CD8-positive, alpha-beta memory T cell (primary cell): ENCODE measurements around the gene DCST1. TPM values are rescaled to one million over a fixed set of nuclear protein-coding genes. Genes with fewer than 3 reads are reported as not detected.
A peak's percentile ranks its signal among the peaks of the same experiment; 100 is the strongest.

Experiments used
- CTCF ChIA-PET: fragments of 350-600 bp; sonication (Branson Sonifier 250); formaldehyde crosslinking; loops from one replicate; lab custom pipeline; 2021; ENCODE audit warnings: antibody characterized with exemption; lab: Charles Lee
- POLR2A ChIA-PET: fragments of 350-600 bp; sonication (Branson Sonifier 250); formaldehyde crosslinking; loops from one replicate; lab custom pipeline; 2021; ENCODE audit warnings: antibody characterized with exemption; lab: Charles Lee
- DNase-seq, 5 donors: peaks; one replicate each; pipeline versions ENCODE4 v3.0.0 to v3.0.0-alpha.2; 2020 to 2022; ENCODE audit warnings: mixed read lengths in 1 of 5
- H3K27ac ChIP-seq: one replicate; pipeline ENCODE4 v1.7.0; 2013; ENCODE audit warnings: low read depth, mild to moderate bottlenecking, low read length, moderate library complexity
- H3K27me3 ChIP-seq: 2 replicates; pipeline ENCODE4 v1.7.0; 2013; ENCODE audit warnings: low read length, mild to moderate bottlenecking; ENCODE audit not compliant: insufficient read depth, poor library complexity, severe bottlenecking
- H3K36me3 ChIP-seq: 2 replicates; pipeline ENCODE4 v1.7.0; 2013; ENCODE audit warnings: mild to moderate bottlenecking, low read length, moderate library complexity; ENCODE audit not compliant: insufficient read depth
- H3K4me1 ChIP-seq: 2 replicates; pipeline ENCODE4 v1.7.0; 2013; ENCODE audit warnings: mild to moderate bottlenecking, low read length, moderate library complexity; ENCODE audit not compliant: insufficient read depth
- H3K4me3 ChIP-seq: 2 replicates; pipeline ENCODE4 v1.7.0; 2013; ENCODE audit warnings: mild to moderate bottlenecking, low read length
- H3K9me3 ChIP-seq: 2 replicates; pipeline ENCODE4 v1.7.0; 2013; ENCODE audit warnings: mild to moderate bottlenecking, low read length
- H3K27ac Mint-ChIP-seq, 8 donors: one replicate each; pipeline ENCODE4 v1.8.0; 2020 to 2021; ENCODE audit warnings: mixed read lengths in 8 of 8, mild to moderate bottlenecking in 6 of 8, inconsistent platforms in 3 of 8, moderate library complexity in 3 of 8
- H3K27me3 Mint-ChIP-seq, 2 donors: one replicate each; pipeline ENCODE4 v1.8.0; 2020 to 2021; ENCODE audit warnings: mixed read lengths in 2 of 2, mild to moderate bottlenecking in 1 of 2, moderate library complexity in 1 of 2
- H3K36me3 Mint-ChIP-seq, 3 donors: one replicate each; pipeline ENCODE4 v1.8.0; 2020 to 2021; ENCODE audit warnings: mixed read lengths in 3 of 3, inconsistent platforms in 1 of 3, mild to moderate bottlenecking in 1 of 3
- H3K4me1 Mint-ChIP-seq, 3 donors: one replicate each; pipeline ENCODE4 v1.8.0; 2020 to 2021; ENCODE audit warnings: mixed read lengths in 3 of 3, inconsistent platforms in 1 of 3, mild to moderate bottlenecking in 1 of 3
- H3K4me3 Mint-ChIP-seq, 7 donors: one replicate each; pipeline ENCODE4 v1.8.0; 2020 to 2021; ENCODE audit warnings: mixed read lengths in 7 of 7, mild to moderate bottlenecking in 6 of 7, moderate library complexity in 4 of 7, inconsistent platforms in 2 of 7
- H3K9me3 Mint-ChIP-seq, 5 donors: one replicate each; pipeline ENCODE4 v1.8.0; 2020 to 2022; ENCODE audit warnings: mixed read lengths in 5 of 5, mild to moderate bottlenecking in 3 of 5, moderate library complexity in 2 of 5, inconsistent platforms in 1 of 5
- polyA plus RNA-seq: library from polyadenylated mRNA; unstranded; fragments of 300-500 nt; fragmentation: Illumina TruSeq; gene quantifications from one replicate; pipeline ENCODE4 v1.2.3, GENCODE V29; 2021
- total RNA-seq, 2 experiments: library from RNA; stranded (reverse); gene quantifications; one replicate each; pipeline ENCODE4 v1.2.3, GENCODE V29; 2021

Gene DCST1
- total and polyA plus RNA-seq, 3 experiments from 2014 or later: not detected

- Histone ChIP-seq H3K27ac (no peak overlapping the region), H3K27me3 (no peaks in the 10 kb centered on the region), H3K9me3 (no peaks in the 10 kb centered on the region), H3K4me1 (peaks cover 13% of the 10 kb centered on the region), H3K36me3 (no peaks in the 10 kb centered on the region), H3K4me3 (no peak overlapping the region)
- peak overlapping the region in 3 of 8 donors; percentile 38 to 77 (median 74) for H3K27ac Mint-ChIP-seq
- H3K4me3 Mint-ChIP-seq: no peak overlapping the region
- no peaks in the 10 kb centered on the region for H3K9me3 Mint-ChIP-seq
- H3K27me3 Mint-ChIP-seq: no peaks in the 10 kb centered on the region
- ChIA-PET CTCF (interaction anchor here (0.8 to 16.7 kb wide), 5 partner anchors 14 to 63 kb away, joined by 3 to 207 read pairs (median 3); partner anchors contain the start of genes ADAM15, LENEP, PYGO2 and ZBTB7B), POLR2A (interaction anchor here (0.5 kb wide), 1 partner anchor 723 kb away, joined by 3 read pairs; no protein-coding TSS in a partner anchor)
- H3K4me1 Mint-ChIP-seq: peaks cover 11 to 14% (median 12%) of the 10 kb centered on the region in 3 donors
- DNase-seq: no peak
- no peaks in the 10 kb centered on the region for H3K36me3 Mint-ChIP-seq
These were observed 11.3 kb upstream of the DCST1 start for GRCh38 chr1:155022136-155022926.

GRCh38 chr1:155022927-155023236 is 10.7 kb upstream of the DCST1 start:
- H3K36me3 ChIP-seq: no peaks in the 10 kb centered on the region
- H3K9me3 ChIP-seq: no peaks in the 10 kb centered on the region
- H3K27ac ChIP-seq: no peak overlapping the region
- no peaks in the 10 kb centered on the region for H3K27me3 ChIP-seq
- H3K27ac Mint-ChIP-seq: no peak overlapping the region
- H3K27me3 Mint-ChIP-seq: no peaks in the 10 kb centered on the region
- peaks cover 6 to 10% (median 7%) of the 10 kb centered on the region in 3 donors for H3K4me1 Mint-ChIP-seq
- ChIA-PET CTCF (interaction anchor here (0.9 to 16.7 kb wide), 4 partner anchors 15 to 62 kb away, joined by 3 to 207 read pairs (median 3); partner anchors contain the start of genes ADAM15, LENEP, PYGO2 and ZBTB7B), POLR2A (interaction anchor here (0.5 kb wide), 1 partner anchor 722 kb away, joined by 3 read pairs; no protein-coding TSS in a partner anchor)
- H3K36me3 Mint-ChIP-seq: no peaks in the 10 kb centered on the region
- no peaks in the 10 kb centered on the region for H3K9me3 Mint-ChIP-seq
- peaks cover 10% of the 10 kb centered on the region for H3K4me1 ChIP-seq
- no peak for DNase-seq
- no peak overlapping the region for H3K4me3 Mint-ChIP-seq
- no peak overlapping the region for H3K4me3 ChIP-seq

- Mint-ChIP-seq H3K27ac (no peak overlapping the region), H3K4me3 (no peak overlapping the region), H3K27me3 (no peaks in the 10 kb centered on the region), H3K4me1 (peaks cover 4 to 6% (median 5%) of the 10 kb centered on the region in 3 donors), H3K36me3 (no peaks in the 10 kb centered on the region), H3K9me3 (no peaks in the 10 kb centered on the region)
- H3K9me3 ChIP-seq: no peaks in the 10 kb centered on the region
- H3K4me1 ChIP-seq: peaks cover 2% of the 10 kb centered on the region
- POLR2A ChIA-PET: no interaction called here
- CTCF ChIA-PET: interaction anchor here (0.9 kb wide), 1 partner anchor 63 kb away, joined by 3 read pairs; the partner anchor contains the start of gene PYGO2
- H3K27ac ChIP-seq: no peak overlapping the region
- no peak overlapping the region for H3K4me3 ChIP-seq
- no peaks in the 10 kb centered on the region for H3K36me3 ChIP-seq
- no peak for DNase-seq
- H3K27me3 ChIP-seq: no peaks in the 10 kb centered on the region
These were observed 10.0 kb upstream of the DCST1 start for GRCh38 chr1:155023627-155024026.

GRCh38 chr1:155024315-155024714 is 9.3 kb upstream of the DCST1 start:
- Mint-ChIP-seq H3K27ac (no peak overlapping the region), H3K9me3 (no peaks in the 10 kb centered on the region), H3K4me3 (no peak overlapping the region), H3K4me1 (peaks cover under 1 to 5% (median 3%) of the 10 kb centered on the region in 3 donors), H3K36me3 (no peaks in the 10 kb centered on the region), H3K27me3 (peaks cover 3 to 6% of the 10 kb centered on the region in 2 donors)
- no peaks in the 10 kb centered on the region for H3K4me1 ChIP-seq
- no peaks in the 10 kb centered on the region for H3K9me3 ChIP-seq
- POLR2A ChIA-PET: no interaction called here
- no peak overlapping the region for H3K4me3 ChIP-seq
- DNase-seq: no peak
- CTCF ChIA-PET: interaction anchor here (0.7 to 1.6 kb wide), 3 partner anchors 20 to 37 kb away, joined by 3 to 4 read pairs (median 4); partner anchors contain the start of gene ADAM15
- H3K27ac ChIP-seq: no peak overlapping the region
- H3K36me3 ChIP-seq: no peaks in the 10 kb centered on the region
- H3K27me3 ChIP-seq: no peaks in the 10 kb centered on the region

GRCh38 chr1:155026154-155026553 is 7.5 kb upstream of the DCST1 start:
- Mint-ChIP-seq H3K36me3 (no peaks in the 10 kb centered on the region), H3K27ac (no peak overlapping the region), H3K27me3 (peaks cover 6 to 7% of the 10 kb centered on the region in 2 donors), H3K9me3 (no peaks in the 10 kb centered on the region), H3K4me1 (peaks cover 0 to 2% (median 0%) of the 10 kb centered on the region in 3 donors), H3K4me3 (no peak overlapping the region)
- Histone ChIP-seq H3K36me3 (no peaks in the 10 kb centered on the region), H3K4me1 (no peaks in the 10 kb centered on the region), H3K27ac (no peak overlapping the region), H3K27me3 (no peaks in the 10 kb centered on the region), H3K4me3 (no peak overlapping the region), H3K9me3 (no peaks in the 10 kb centered on the region)
- DNase-seq: no peak
- CTCF ChIA-PET: interaction anchor here (1.6 kb wide), 2 partner anchors 9 to 25 kb away, joined by 4 to 7 read pairs; partner anchors contain the start of gene ADAM15
- POLR2A ChIA-PET: no interaction called here

GRCh38 chr1:155026588-155026987 is 7.0 kb upstream of the DCST1 start:
- POLR2A ChIA-PET: no interaction called here
- H3K4me3 ChIP-seq: no peak overlapping the region

GRCh38 chr1:155029513-155030242 is 3.9 kb upstream of the DCST1 start:
- DNase-seq: no peak
- H3K36me3 ChIP-seq: no peaks in the 10 kb centered on the region
- no peaks in the 10 kb centered on the region for H3K27me3 ChIP-seq
- no peaks in the 10 kb centered on the region for H3K4me1 ChIP-seq
- H3K4me3 ChIP-seq: no peak overlapping the region
- H3K9me3 ChIP-seq: no peaks in the 10 kb centered on the region
- POLR2A ChIA-PET: no interaction called here
- Mint-ChIP-seq H3K27me3 (peaks cover 7 to 9% of the 10 kb centered on the region in 2 donors), H3K4me3 (no peak overlapping the region), H3K4me1 (no peaks in the 10 kb centered on the region), H3K36me3 (no peaks in the 10 kb centered on the region), H3K9me3 (no peaks in the 10 kb centered on the region), H3K27ac (no peak overlapping the region)
- no peak overlapping the region for H3K27ac ChIP-seq
- CTCF ChIA-PET: interaction anchor here (0.9 kb wide), 1 partner anchor 9 kb away, joined by 3 read pairs; no protein-coding TSS in a partner anchor

More at GRCh38 chr1:155026588-155026987, 7.0 kb upstream of the DCST1 start:
- H3K9me3 ChIP-seq: no peaks in the 10 kb centered on the region
- Mint-ChIP-seq H3K4me1 (peaks cover 0 to 2% (median 0%) of the 10 kb centered on the region in 3 donors), H3K36me3 (no peaks in the 10 kb centered on the region), H3K27me3 (peaks cover 6 to 7% of the 10 kb centered on the region in 2 donors), H3K4me3 (no peak overlapping the region), H3K9me3 (no peaks in the 10 kb centered on the region), H3K27ac (no peak overlapping the region)
- CTCF ChIA-PET: interaction anchor here (1.6 kb wide), 1 partner anchor 9 kb away, joined by 7 read pairs; no protein-coding TSS in a partner anchor
- no peak for DNase-seq
- H3K27ac ChIP-seq: no peak overlapping the region
- no peaks in the 10 kb centered on the region for H3K27me3 ChIP-seq
- H3K36me3 ChIP-seq: no peaks in the 10 kb centered on the region
- H3K4me1 ChIP-seq: no peaks in the 10 kb centered on the region
